ENCODE measurements around the gene IBA57. TPM values are rescaled to one million over a fixed set of nuclear protein-coding genes. Genes with fewer than 3 reads are reported as not detected.

Gene IBA57
- total and polyA plus RNA-seq, 2 of the 8 experiments (the other 6 are each of a cell fraction or from before 2014, with no cell fraction given), result 2.6 to 5.9 TPM

DNA sequence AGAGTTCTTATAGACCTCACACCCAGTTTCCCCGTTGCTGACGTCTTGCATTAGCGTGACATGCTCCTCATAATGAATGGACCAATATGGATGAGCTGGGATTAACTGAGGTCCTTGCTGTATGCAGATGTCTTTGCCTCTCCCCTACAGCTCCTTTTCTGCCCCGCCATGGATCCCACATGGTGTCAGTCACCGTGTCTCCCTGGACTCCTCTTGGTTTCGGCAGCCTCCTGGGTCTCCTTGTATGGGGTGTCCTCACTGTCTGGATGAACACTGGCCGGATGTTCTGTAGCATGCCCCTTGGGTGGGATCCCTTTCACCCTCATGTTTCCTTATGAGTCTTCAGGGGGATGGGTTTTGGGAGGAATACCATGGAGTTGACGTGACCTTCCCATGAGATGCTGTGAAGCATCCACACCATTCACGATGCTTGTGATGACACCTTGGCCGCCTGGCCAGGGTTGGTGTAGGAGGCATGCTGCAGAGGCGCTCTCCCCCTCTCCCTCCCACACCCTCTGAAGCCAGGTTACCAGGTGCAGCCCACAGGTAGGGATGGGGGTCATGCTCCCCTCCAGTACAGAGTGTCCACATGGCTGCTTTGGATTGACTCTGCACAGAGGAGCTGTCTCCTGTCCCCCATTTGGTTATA, 11.5 kb upstream of the IBA57 start (continued):
- no peak for TF ChIP-seq CTCF (IDR thresholded peaks at IDR 0.05; ENCODE audit: control extremely low read depth in 1 of 3, insufficient read depth in 1 of 3, low read depth in 1 of 3, low read length in 3 of 3)
- no peak for TF ChIP-seq EP300 (IDR thresholded peaks at IDR 0.05; ENCODE audit: borderline replicate concordance in 1 of 2, low read depth in 2 of 2, low read length in 2 of 2)
- TF ChIP-seq EGR1 (IDR thresholded peaks at IDR 0.05; ENCODE audit: borderline replicate concordance, low read depth, low read length), result no peak
- TF ChIP-seq EZH2 (IDR thresholded peaks at IDR 0.05; ENCODE audit: low read depth, low read length, severe bottlenecking), result no peak
- TF ChIP-seq RNF2 (IDR thresholded peaks at IDR 0.05; ENCODE audit: borderline replicate concordance, low read depth, low read length, missing control alignments, poor library complexity, severe bottlenecking), result no peak
